Lung (tissue), 12 donors: ENCODE measurements around the gene NDUFA11. TPM values are rescaled to one million over a fixed set of nuclear protein-coding genes. Genes with fewer than 3 reads are reported as not detected.

ENCODE experiments used
- ATAC-seq: fragments of 200-7000 bp; cut with Tn5 transposase; one replicate; pipeline ENCODE4 v1.9.1; 2020; ENCODE audit warnings: moderate number of reproducible peaks; ENCODE audit not compliant: insufficient read depth, low FRiP score
- DNase-seq, 3 donors: peaks; one replicate each; pipeline ENCODE4 v3.0.0-alpha.2; 2013 to 2017
- H3K27ac ChIP-seq, 2 donors: one replicate each; pipeline ENCODE4 v1.5.1; 2013; ENCODE audit warnings: mild to moderate bottlenecking in 2 of 2, moderate library complexity in 2 of 2, control low read depth in 1 of 2, inconsistent platforms in 1 of 2, low read depth in 1 of 2, low read length in 1 of 2
- H3K27me3 ChIP-seq, 3 donors: one replicate each; pipeline ENCODE4 v1.5.1; 2013; ENCODE audit warnings: low read length in 2 of 3; ENCODE audit not compliant: control insufficient read depth in 3 of 3, insufficient read depth in 3 of 3
- H3K36me3 ChIP-seq, 4 donors: one replicate each; pipeline ENCODE4 v1.5.1; 2013; ENCODE audit warnings: low read length in 4 of 4, mild to moderate bottlenecking in 1 of 4, moderate library complexity in 1 of 4; ENCODE audit not compliant: control insufficient read depth in 4 of 4, insufficient read depth in 4 of 4
- H3K4me1 ChIP-seq, 5 donors: one replicate each; pipeline ENCODE4 v1.5.1; 2013; ENCODE audit warnings: low read length in 5 of 5, mild to moderate bottlenecking in 2 of 5, moderate library complexity in 1 of 5; ENCODE audit not compliant: control insufficient read depth in 5 of 5, insufficient read depth in 5 of 5
- H3K4me3 ChIP-seq: one replicate; pipeline ENCODE4 v1.5.1; 2013; ENCODE audit warnings: mild to moderate bottlenecking, control low read depth, moderate library complexity
- H3K9ac ChIP-seq, 2 donors: one replicate each; pipeline ENCODE4 v1.5.1; 2013; ENCODE audit warnings: low read length in 2 of 2, control low read depth in 1 of 2; ENCODE audit not compliant: insufficient read depth in 1 of 2
- H3K9me3 ChIP-seq, 4 donors: one replicate each; pipeline ENCODE4 v1.5.1; 2013; ENCODE audit warnings: low read length in 3 of 4, mild to moderate bottlenecking in 1 of 4, moderate library complexity in 1 of 4; ENCODE audit not compliant: control insufficient read depth in 4 of 4, insufficient read depth in 3 of 4
- CTCF ChIP-seq: IDR thresholded peaks from 2 replicates; pipeline ENCODE4 v1.5.1; 2012; ENCODE audit warnings: mild to moderate bottlenecking; ENCODE audit errors: control extremely low read depth, extremely low read depth
- WGBS, 2 donors: extraction: QIAGEN DNeasy Blood & Tissue Kit; methylation state at CpG; one replicate each; pipeline ENCODE4 v1.1.7; 2013; 5-methylcytosine and 5-hydroxymethylcytosine counted together
- polyA plus RNA-seq, 2 donors: library from polyadenylated mRNA; stranded (reverse); fragments of 200-250 nt; gene quantifications; one replicate each; pipeline ENCODE4 v1.2.1, GENCODE V29; 2013
- total RNA-seq, 2 donors: library from RNA; depleted of rRNA in 1 of 2; stranded (reverse); fragments of >200 nt in 1 of 2; gene quantifications; one replicate each; pipeline ENCODE4 v1.2.1, GENCODE V29; 2014 to 2021
- donor health status: control.
- donor health status: control.
- donor health status: Bipolar disorder and iron deficiency.
- donor health status: healthy.
- donor health status: DM: yes; HTN: yes; CAD: no.

Gene NDUFA11
- total and polyA plus RNA-seq, 4 donors = 52.5 to 344 (median 278) TPM

GRCh38 chr19:5896365-5897076 lies 7.1 kb downstream of the NDUFA11 start:
- Histone ChIP-seq H3K9me3 (no peaks in the 10 kb centered on the region), H3K4me1 (peaks cover 0 to 9% (median 5%) of the 10 kb centered on the region in 5 donors), H3K36me3 (peaks cover 3 to 39% (median 10%) of the 10 kb centered on the region in 4 donors), H3K27ac (no peak overlapping the region), H3K4me3 (no peak overlapping the region), H3K27me3 (peaks cover 0 to 2% (median 0%) of the 10 kb centered on the region in 3 donors), H3K9ac (no peak overlapping the region)
- TF ChIP-seq CTCF = no peak
- no peak for ATAC-seq
- DNase-seq = no peak
- 92 to 94% methylated on average over 29 of the region's 29 CpGs for WGBS, 2 donors

- Histone ChIP-seq H3K36me3 (peaks cover 3 to 38% (median 9%) of the 10 kb centered on the region in 4 donors), H3K4me3 (no peak overlapping the region), H3K9ac (no peak overlapping the region), H3K27me3 (peaks cover 0 to 3% (median 0%) of the 10 kb centered on the region in 3 donors), H3K4me1 (peaks cover 0 to 9% (median 5%) of the 10 kb centered on the region in 5 donors), H3K9me3 (no peaks in the 10 kb centered on the region), H3K27ac (peak overlapping the region in 1 of 2 donors; percentile 78)
- no peak for TF ChIP-seq CTCF
- DNase-seq (no peak), ATAC-seq (no peak)
- WGBS, 2 donors = 90 to 94% methylated on average over 8 of the region's 8 CpGs
Measured at GRCh38 chr19:5895890-5896289, 7.7 kb downstream of the NDUFA11 start.

GRCh38 chr19:5895409-5895808 lies 8.2 kb downstream of the NDUFA11 start:
- DNase-seq = no peak
- TF ChIP-seq CTCF = no peak
- H3K36me3 ChIP-seq = peaks cover 3 to 38% (median 9%) of the 10 kb centered on the region in 4 donors
- no peak overlapping the region for H3K9ac ChIP-seq
- WGBS, 2 donors = 79 to 85% methylated on average over 15 of the region's 15 CpGs
- peaks cover 0 to 9% (median 5%) of the 10 kb centered on the region in 5 donors for H3K4me1 ChIP-seq
- H3K9me3 ChIP-seq = no peaks in the 10 kb centered on the region
- peaks cover 0 to 5% (median 0%) of the 10 kb centered on the region in 3 donors for H3K27me3 ChIP-seq
- no peak overlapping the region for H3K4me3 ChIP-seq
- no peak for ATAC-seq
- peak overlapping the region in 1 of 2 donors; percentile 78 for H3K27ac ChIP-seq
